Measurements from ENCODE around the gene NEGR1.

DNA sequence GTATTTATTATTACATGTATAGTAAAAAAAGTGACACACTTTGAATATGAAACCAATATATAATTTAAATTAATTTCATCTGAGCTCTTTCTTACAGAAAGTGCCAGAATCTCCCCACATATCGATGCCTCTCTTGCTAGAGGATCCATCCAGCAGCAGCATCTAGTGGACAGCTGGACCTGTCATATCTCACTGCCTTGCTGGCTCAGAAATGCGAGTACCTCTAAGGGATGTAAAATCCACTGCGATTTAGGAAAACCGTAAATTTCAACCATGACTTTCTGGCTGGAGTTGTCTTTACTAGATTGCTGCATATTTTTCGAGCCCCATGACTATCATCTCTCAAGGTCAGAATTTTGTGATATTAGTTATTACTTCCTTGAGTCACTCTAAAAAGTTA lies 333.8 kb downstream of the NEGR1 start:
- TF ChIP-seq, protein P1, sequence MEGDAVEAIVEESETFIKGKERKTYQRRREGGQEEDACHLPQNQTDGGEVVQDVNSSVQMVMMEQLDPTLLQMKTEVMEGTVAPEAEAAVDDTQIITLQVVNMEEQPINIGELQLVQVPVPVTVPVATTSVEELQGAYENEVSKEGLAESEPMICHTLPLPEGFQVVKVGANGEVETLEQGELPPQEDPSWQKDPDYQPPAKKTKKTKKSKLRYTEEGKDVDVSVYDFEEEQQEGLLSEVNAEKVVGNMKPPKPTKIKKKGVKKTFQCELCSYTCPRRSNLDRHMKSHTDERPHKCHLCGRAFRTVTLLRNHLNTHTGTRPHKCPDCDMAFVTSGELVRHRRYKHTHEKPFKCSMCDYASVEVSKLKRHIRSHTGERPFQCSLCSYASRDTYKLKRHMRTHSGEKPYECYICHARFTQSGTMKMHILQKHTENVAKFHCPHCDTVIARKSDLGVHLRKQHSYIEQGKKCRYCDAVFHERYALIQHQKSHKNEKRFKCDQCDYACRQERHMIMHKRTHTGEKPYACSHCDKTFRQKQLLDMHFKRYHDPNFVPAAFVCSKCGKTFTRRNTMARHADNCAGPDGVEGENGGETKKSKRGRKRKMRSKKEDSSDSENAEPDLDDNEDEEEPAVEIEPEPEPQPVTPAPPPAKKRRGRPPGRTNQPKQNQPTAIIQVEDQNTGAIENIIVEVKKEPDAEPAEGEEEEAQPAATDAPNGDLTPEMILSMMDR (IDR thresholded peaks at IDR 0.05): no peak
- no peak for TF ChIP-seq POLR2A (IDR thresholded peaks at IDR 0.05)
